IPS-15b (cell line): Measurements from ENCODE around the gene MOB1A.

Source experiments
- H3K27me3 ChIP-seq: one replicate; pipeline ENCODE4 v1.6.1; 2013; ENCODE audit warnings: low read length; ENCODE audit not compliant: control insufficient read depth, insufficient read depth
- H3K36me3 ChIP-seq: one replicate; pipeline ENCODE4 v1.6.1; 2013; ENCODE audit warnings: low read length; ENCODE audit not compliant: control insufficient read depth, insufficient read depth
- H3K4me1 ChIP-seq: one replicate; pipeline ENCODE4 v1.6.1; 2013; ENCODE audit warnings: mild to moderate bottlenecking, low read length; ENCODE audit not compliant: control insufficient read depth, insufficient read depth
- H3K4me3 ChIP-seq: one replicate; pipeline ENCODE4 v1.5.1; 2013; ENCODE audit warnings: low read depth, low read length
- H3K9ac ChIP-seq: one replicate; pipeline ENCODE4 v1.6.1; 2013; ENCODE audit warnings: low read depth, mild to moderate bottlenecking, low read length
- H3K9me3 ChIP-seq: one replicate; pipeline ENCODE4 v1.6.1; 2013; ENCODE audit warnings: mild to moderate bottlenecking, low read length; ENCODE audit not compliant: control insufficient read depth, insufficient read depth

Gene MOB1A

DNA sequence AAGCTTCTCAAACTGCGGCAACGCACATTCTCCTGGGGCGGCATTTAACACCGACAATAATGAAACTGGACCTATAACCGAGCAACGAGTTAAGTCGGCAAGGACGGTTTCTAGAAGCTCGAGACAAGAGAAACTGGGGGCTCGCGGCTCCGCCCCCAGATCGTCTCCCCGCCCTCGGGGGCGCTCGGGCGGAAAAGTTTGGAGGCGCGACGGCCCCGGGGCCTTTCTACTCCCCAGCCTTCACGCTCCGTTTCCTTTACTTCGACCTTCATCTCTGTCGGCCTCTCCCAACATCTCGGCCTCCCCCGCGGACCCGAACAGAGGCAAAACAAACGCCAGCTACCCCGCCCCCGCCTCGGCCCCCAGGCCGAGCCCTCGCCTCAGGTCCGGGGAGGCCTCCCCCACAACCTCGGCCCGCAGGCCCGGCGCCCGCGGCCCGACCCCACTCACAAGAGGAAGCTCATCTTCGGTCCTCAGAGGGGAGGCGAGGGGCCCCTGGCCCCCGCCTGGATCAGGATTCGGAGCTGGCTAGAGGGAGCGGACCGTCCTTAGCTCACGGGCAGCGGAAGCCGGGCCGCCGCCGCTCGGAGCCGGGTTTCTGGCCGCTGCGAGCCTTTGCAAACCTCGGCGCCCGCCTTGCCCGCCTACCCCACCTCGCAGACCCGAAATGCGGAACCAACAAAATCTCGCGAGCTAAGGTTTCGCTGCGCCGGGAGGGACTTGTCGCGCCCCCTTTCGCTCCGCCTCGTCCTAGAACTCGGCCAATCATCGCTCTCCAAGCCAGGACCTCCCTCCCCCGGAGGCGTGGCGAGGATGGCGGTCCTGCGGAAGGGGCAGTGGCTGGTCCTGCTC, at the start of gene MOB1A:
Gene MOB1A, minus strand, starts transcription at position 669 of the 852 bp plus-strand sequence. Its CDS starts 205 bp downstream, at position 464.
- Histone ChIP-seq H3K9ac (peak within 1 kb of the TSS; percentile 93), H3K4me1 (peaks cover 10% of the 10 kb centered on the region), H3K36me3 (peaks cover 4% of the 10 kb centered on the region), H3K4me3 (peak within 1 kb of the TSS; percentile 87), H3K27me3 (no peaks in the 10 kb centered on the region), H3K9me3 (peaks cover 5% of the 10 kb centered on the region)

DNA sequence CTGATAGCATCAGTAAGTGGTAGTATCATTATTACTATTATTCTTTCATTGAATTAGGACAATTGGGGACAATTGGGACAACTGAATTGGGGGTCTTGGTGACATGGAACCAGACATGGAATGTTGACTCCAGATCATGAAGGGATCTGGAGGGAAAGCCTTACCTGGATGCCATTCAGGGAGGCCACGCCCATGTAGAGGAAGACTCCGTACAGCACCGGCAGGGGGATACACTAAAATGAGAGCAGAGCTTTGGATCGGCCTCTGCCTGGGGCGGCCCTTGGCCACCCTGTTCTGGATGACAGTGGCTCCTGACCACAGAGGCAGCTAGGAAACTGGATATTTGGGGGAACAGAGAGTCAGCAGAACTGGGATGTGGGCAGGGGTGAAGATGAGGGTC, 49.0 kb upstream of the MOB1A start:
- Histone ChIP-seq H3K4me3 (no peak overlapping the region), H3K9ac (no peak overlapping the region), H3K36me3 (no peaks in the 10 kb centered on the region), H3K9me3 (no peaks in the 10 kb centered on the region), H3K4me1 (no peaks in the 10 kb centered on the region), H3K27me3 (no peaks in the 10 kb centered on the region)

DNA sequence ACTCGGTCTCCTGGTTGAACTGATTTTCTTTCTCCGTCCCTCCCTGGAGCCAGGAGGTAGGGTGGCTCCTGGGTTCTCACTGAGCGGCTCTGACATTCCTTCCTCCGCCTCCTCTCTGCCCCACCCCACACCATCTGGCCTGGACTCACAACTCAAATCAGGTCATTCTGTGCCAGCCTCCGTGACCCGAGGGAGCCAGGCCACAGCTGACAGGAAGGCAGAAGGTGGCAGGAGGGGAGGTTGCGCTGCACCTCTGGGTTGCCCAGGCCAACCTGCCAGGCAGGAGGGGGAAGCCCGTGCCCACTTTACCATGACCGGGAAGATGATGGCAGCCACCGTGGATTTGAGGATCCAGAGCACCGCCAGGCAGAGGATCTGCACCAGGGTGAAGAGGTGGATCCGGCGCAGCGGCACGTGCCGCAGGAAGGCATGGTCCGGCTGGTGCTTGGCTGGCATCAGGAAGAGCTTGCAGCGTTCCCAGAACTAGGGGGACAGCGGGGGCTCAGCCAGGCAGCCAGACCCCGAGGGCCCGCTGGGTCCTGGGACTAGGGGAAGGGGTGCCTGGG, 48.1 kb upstream of the MOB1A start:
- H3K27me3 ChIP-seq: no peaks in the 10 kb centered on the region
- H3K4me3 ChIP-seq: no peak overlapping the region
- no peaks in the 10 kb centered on the region for H3K9me3 ChIP-seq
- no peaks in the 10 kb centered on the region for H3K4me1 ChIP-seq
- no peak overlapping the region for H3K9ac ChIP-seq
- H3K36me3 ChIP-seq: no peaks in the 10 kb centered on the region

DNA sequence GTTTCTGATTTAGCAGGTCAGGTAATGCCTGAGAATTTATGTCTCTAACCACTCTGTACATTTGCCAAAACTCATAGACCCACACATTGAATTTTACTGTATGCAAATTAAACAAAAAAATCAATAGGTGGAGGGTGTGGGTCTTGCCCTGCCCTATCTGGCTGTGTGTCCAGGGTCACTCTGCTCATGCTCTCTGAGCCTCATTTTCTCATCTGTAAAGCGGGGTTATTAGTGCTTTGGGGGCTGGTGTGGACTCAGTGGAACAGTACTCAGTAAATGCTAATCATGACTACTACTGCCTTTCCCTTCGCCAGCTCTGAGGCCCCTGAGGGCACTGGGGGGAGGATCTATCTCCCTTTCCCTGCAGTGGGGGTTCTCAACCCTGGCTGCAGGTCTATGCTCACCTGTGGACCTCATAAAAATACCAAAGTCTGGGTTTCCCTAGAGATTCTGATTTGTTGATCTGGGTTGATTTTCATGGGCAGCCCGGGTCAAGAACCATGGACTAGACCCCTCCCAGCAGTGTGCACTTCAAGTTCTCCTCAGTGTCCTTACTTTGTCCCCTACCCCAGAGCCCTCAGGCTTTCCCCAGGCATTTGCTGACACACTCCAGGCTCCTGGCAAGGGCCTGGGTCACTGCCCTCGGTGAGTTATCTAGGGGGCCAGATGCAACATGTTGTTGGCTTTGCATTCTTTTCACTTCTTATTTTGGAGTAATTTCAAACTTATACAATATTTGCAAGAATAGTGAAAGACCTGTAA, 47.2 kb upstream of the MOB1A start:
- Histone ChIP-seq H3K27me3 (no peaks in the 10 kb centered on the region), H3K9me3 (no peaks in the 10 kb centered on the region), H3K4me3 (no peak overlapping the region), H3K4me1 (no peaks in the 10 kb centered on the region), H3K9ac (no peak overlapping the region), H3K36me3 (no peaks in the 10 kb centered on the region)

DNA sequence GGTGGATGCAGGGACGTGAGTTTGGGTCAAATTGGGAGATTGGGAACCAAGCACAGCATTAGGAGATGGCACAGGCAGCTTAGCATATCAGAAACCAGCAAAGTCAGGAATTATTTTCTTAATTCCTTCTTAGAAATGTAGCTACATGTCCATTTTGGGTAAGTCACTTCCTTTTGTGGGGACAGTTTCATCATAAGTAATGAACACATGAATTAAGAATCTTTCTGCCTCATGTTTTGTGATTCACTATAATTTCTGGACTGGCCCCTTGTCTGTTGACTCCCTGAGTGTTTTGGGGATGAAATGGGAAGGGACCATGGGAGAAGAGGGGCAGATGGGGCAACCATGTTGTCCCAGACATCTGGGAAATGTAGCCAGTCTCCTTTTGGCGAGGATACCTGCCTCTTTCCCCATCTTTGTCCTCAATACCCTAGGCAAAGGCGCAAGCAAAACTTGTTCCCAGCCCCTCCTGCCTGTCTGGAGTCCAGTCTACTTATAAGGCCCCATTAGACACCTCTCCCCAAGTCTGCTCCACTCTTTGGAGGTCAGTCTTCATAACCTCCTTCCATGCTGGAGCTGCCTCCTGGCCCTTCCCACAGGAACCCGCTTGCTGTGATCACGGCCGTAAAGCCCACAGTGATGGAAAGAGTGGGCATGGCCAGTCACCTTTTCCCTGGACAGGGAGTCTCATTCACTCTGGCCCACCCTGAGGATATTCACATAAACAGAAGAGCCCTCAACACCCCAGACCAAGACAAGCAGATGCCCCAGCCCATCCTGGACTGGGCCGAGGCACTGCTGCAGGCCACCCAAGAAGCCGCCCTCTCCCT, 45.5 kb upstream of the MOB1A start:
- H3K9me3 ChIP-seq: no peaks in the 10 kb centered on the region
- H3K27me3 ChIP-seq: no peaks in the 10 kb centered on the region
- H3K4me1 ChIP-seq: no peaks in the 10 kb centered on the region
- H3K36me3 ChIP-seq: peaks cover 5% of the 10 kb centered on the region
- H3K9ac ChIP-seq: no peak overlapping the region
- no peak overlapping the region for H3K4me3 ChIP-seq

DNA sequence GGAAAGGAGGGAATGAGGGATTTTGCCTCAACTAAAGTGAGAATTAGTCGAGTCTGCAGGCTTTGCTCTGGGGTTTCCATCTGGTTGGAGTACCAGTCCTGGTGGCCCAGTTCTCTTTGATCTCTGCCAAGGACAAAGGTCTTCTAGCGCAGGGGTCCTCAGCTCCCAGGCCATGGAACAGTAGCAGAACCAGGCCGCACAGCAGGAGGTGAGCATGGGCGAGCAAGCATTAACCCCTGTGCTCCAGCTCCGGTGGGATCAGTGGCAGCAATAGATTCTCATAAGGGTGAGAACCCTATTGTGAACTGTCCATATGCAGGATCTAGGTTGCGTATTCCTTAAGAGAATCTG, 43.6 kb upstream of the MOB1A start:
- peaks cover 14% of the 10 kb centered on the region for H3K36me3 ChIP-seq
- no peaks in the 10 kb centered on the region for H3K9me3 ChIP-seq
- no peaks in the 10 kb centered on the region for H3K4me1 ChIP-seq
- no peak overlapping the region for H3K9ac ChIP-seq
- H3K27me3 ChIP-seq: no peaks in the 10 kb centered on the region
- no peak overlapping the region for H3K4me3 ChIP-seq

DNA sequence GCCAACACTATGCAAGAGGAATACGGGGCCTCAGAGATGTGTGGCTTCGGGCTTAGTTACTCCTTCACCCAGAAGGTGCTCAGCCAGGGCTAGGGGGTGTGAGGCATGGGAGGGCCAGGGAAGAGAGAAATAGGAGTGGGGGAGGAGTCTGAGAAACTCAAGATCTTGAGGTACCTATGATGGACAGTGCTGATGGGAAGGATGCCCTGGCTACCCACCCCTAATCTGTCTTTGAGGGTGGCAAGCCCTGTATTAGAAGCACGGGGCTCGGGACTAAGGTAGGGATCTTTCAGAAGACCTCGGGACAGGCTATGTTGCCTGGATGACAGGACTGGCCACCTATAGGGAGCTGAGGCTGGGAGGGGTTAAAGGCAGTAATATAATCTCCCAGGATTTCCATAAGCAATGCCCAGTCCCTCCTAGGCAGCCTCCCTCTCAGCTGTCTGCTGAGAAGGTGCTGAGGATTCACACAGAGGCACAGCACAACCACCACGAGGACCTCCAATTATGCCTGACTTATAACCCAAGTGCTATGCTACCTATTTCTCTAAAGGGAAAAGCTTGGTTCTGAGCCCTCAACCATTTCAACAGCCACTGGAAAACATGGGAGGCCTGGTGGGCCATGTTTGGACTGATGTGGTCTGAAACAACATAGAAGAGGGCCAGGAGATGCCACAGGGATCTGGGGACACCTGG, 43.1 kb upstream of the MOB1A start:
- no peaks in the 10 kb centered on the region for H3K27me3 ChIP-seq
- no peaks in the 10 kb centered on the region for H3K4me1 ChIP-seq
- no peak overlapping the region for H3K9ac ChIP-seq
- H3K4me3 ChIP-seq: no peak overlapping the region
- H3K9me3 ChIP-seq: no peaks in the 10 kb centered on the region
- peaks cover 17% of the 10 kb centered on the region for H3K36me3 ChIP-seq

DNA sequence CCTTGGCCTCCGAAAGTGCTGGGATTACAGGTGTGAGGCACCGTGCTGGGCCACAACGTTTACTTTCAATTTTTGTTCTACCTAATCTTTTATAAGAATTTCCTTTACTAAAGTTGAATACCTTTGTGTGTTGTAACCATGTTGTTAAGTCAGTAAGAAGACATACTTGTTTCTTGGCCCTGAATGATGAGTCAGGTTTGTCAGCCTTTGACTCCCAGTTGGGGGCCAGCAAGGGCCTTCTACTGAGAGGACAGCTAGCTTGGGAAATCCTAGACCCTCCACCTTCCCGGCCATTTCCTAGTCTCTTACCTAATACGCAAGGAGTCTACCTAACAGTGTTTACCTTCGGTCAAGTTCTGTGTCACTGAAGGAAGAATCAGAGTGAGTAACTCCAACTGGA, 42.4 kb upstream of the MOB1A start:
- H3K9ac ChIP-seq: no peak overlapping the region
- H3K9me3 ChIP-seq: no peaks in the 10 kb centered on the region
- H3K4me3 ChIP-seq: no peak overlapping the region
- H3K4me1 ChIP-seq: no peaks in the 10 kb centered on the region
- H3K36me3 ChIP-seq: peaks cover 20% of the 10 kb centered on the region
- no peaks in the 10 kb centered on the region for H3K27me3 ChIP-seq

DNA sequence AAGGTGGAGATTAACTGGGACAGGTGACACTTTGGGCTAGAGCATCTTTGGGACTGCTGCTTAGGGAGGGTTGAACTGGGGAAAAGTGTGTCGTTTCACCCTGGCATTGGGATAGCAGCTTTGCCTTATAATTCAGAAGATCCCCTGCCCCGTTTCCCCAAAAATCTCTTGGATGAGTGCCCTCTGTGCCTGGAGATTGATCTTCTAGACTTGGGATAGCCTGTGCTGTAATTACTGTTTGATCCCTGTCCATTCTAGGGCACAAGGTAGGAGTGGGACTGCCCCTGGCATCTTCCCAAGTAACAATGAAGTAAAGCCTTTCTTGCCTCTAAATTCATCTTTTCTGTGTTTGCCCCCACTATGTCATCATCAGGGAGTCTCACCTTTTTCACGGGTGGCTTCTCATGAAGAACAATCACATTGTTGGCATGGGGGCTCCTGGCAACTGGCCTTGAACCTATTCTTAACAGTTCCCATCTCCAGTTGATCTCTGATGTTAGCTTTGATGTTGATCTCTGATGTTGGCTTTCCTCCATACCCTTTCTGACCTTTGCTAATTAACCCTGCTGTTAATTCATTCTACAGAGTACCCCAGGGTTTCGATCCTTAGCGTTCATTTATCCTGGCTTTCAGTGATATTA, 41.3 kb upstream of the MOB1A start:
- no peaks in the 10 kb centered on the region for H3K27me3 ChIP-seq
- H3K4me1 ChIP-seq: no peaks in the 10 kb centered on the region
- H3K36me3 ChIP-seq: peaks cover 23% of the 10 kb centered on the region
- no peak overlapping the region for H3K4me3 ChIP-seq
- H3K9ac ChIP-seq: no peak overlapping the region
- no peaks in the 10 kb centered on the region for H3K9me3 ChIP-seq

DNA sequence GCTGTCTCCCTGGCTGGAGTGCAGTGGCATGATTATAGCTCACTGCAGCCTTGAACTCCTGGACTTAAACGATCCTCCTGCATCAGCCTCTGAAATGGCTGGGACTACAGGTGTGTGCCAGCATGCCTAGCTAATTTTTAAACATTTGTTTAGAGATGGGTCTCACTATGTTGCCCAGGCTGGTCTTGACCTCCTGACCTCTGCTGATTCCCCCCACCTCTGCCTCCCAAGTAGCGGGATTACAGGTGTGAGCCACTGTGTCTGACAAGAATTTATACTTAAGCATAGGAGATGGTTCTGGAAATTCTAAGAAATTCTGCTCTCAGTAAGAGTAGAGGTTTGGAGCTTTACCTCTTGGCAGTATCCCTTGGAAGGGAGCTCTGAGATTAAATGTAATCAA, 38.0 kb upstream of the MOB1A start:
- Histone ChIP-seq H3K4me1 (no peaks in the 10 kb centered on the region), H3K36me3 (peaks cover 37% of the 10 kb centered on the region), H3K9ac (no peak overlapping the region), H3K4me3 (no peak overlapping the region), H3K9me3 (no peaks in the 10 kb centered on the region), H3K27me3 (no peaks in the 10 kb centered on the region)
